ENCODE data around the gene PLBD2.
"Not testable (repeated sequence)": the region's sequence is repeated elsewhere in the genome, so short reads cannot be mapped to it uniquely, and the experiment has no call there.

Gene PLBD2

DNA sequence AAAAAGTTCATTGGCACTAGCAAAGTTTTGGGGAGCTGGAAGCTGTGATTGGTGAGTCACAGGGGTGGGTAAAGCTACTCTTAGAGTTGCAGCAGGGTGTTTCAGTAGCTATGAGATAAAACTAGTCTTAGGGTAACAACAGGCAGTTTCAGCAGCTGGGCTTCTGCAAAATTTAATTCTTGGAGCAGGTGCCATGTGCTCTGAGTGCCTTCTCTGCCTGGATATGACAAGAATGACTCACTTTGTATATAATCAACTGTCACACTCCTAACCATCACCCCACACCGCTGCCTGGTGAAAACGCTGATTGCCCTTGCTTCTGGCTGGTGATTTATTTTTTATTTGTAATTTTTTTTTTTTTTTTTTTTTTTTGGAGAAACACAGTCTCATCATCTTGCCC, 10.5 kb upstream of the PLBD2 start:
- TF ChIP-seq CTCF (IDR thresholded peaks at IDR 0.05; ENCODE audit: low read depth, low read length), result no peak
- no peak overlapping the region for H3K4me3 ChIP-seq (ENCODE audit: low read depth, low read length)

DNA sequence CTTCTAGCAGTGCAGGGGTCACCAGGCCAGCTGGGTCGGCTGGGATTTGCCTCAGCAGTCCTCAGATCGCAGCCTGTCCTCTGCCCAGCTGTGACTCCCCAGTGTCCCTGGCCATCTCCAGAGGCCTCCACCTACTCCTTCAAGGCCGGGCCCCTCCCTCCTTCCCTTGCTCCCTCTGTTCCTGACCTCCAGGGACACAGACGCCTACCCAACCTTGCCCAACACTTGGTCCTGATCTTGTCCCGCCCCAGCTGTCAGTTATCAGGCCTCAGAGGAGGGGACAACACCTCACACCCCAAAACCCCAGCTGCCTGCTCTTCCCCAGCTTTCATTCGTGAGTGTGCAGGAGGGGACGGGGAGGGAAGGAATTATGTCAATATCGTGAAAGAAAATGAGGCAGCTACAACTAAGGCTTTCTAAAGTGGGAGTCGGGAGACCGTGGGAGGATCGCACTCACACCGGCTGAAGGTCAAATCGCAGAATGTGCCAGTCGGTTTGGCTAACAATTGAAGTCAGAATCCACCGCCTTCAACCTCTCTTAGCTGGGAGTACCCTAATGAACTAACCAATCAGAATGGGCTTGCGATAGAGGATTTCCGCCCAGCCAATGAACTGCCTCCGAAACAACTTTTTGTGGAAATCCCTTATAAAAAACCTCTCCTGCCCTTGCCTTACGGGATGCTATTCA, 9.4 kb upstream of the PLBD2 start:
- no peak for TF ChIP-seq CTCF (IDR thresholded peaks at IDR 0.05; ENCODE audit: low read depth, low read length)
- no peak overlapping the region for H3K4me3 ChIP-seq (ENCODE audit: low read depth, low read length)

DNA sequence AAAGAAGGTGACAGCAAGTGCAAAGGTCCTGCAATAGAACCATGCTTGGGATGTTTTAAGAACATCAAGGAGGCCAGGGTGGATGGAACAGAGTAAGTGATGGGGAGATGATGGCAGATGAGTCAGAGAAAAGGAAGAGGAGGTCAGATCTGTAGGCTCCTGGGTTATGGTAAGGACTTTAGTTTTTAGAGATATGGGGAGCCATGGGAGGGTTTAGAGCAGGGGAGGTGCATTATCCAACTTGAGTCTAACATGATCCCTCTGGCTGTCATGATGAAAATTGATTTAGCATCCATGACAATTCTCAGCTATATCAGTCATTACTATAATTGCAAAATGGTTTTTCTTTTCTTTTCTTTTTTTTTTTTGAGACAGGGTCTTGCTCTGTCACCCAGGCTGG, 7.3 kb upstream of the PLBD2 start:
- TF ChIP-seq CTCF (IDR thresholded peaks at IDR 0.05; ENCODE audit: low read depth, low read length), result no peak
- no peak overlapping the region for H3K4me3 ChIP-seq (ENCODE audit: low read depth, low read length)

DNA sequence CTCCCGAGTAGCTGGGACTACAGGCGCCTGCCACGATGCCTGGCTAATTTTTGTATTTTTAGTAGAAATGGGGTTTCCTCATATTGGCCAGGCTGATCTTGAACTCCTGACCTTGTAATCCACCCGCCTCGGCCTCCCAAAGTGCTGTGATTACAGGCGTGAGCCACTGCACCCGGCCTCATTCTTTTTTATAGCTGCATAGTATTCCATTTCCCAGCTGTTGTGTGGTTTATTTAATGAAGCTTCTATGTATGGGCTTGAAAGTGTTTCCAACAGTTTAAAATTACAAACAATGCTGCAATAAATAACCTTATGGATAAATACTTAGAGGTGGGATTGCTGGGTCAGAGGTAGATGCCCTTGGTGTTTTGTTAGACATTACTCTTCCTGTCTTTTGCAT, 4.2 kb upstream of the PLBD2 start:
- H3K4me3 ChIP-seq (ENCODE audit: low read depth, low read length), result not testable (repeated sequence)

GRCh38 chr12:113359133-113359938, 949 bp downstream of the PLBD2 start:
- peak overlapping the region; percentile 86 for H3K4me3 ChIP-seq (ENCODE audit: low read depth, low read length)
- TF ChIP-seq CTCF (IDR thresholded peaks at IDR 0.05; ENCODE audit: low read depth, low read length), result no peak

- TF ChIP-seq CTCF (IDR thresholded peaks at IDR 0.05; ENCODE audit: low read depth, low read length), result no peak
- H3K4me3 ChIP-seq (ENCODE audit: low read depth, low read length), result no peak overlapping the region
Observed at GRCh38 chr12:113359939-113360748, 1.8 kb downstream of the PLBD2 start.

GRCh38 chr12:113361574-113362370, 3.4 kb downstream of the PLBD2 start:
- TF ChIP-seq CTCF (IDR thresholded peaks at IDR 0.05; ENCODE audit: low read depth, low read length), result no peak
- H3K4me3 ChIP-seq (ENCODE audit: low read depth, low read length), result no peak overlapping the region
